Activated gamma-delta T cell (primary cell): ENCODE results near the gene TAAR5.
"Not testable (repeated sequence)": the region's sequence is repeated elsewhere in the genome, so short reads cannot be mapped to it uniquely, and the experiment has no call there.

Experiments used
- DNase-seq: peaks from one replicate; lab custom pipeline; 2025; lab: John Stamatoyannopoulos, UW

TAAR5 gene

DNA sequence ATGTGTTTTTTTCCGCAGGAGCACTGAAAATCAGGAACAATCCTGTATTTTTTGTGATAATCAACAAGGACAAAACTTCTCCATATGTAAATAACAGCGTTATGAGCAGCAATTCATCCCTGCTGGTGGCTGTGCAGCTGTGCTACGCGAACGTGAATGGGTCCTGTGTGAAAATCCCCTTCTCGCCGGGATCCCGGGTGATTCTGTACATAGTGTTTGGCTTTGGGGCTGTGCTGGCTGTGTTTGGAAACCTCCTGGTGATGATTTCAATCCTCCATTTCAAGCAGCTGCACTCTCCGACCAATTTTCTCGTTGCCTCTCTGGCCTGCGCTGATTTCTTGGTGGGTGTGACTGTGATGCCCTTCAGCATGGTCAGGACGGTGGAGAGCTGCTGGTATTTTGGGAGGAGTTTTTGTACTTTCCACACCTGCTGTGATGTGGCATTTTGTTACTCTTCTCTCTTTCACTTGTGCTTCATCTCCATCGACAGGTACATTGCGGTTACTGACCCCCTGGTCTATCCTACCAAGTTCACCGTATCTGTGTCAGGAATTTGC lies 19.2 kb downstream of the TAAR5 start, which contains the start of gene TAAR6:
Gene TAAR6, plus strand, starts transcription at position 102 of the 557 bp plus-strand sequence. Its CDS starts 0 bp downstream, at position 102.
- DNase-seq, result no peak

DNA sequence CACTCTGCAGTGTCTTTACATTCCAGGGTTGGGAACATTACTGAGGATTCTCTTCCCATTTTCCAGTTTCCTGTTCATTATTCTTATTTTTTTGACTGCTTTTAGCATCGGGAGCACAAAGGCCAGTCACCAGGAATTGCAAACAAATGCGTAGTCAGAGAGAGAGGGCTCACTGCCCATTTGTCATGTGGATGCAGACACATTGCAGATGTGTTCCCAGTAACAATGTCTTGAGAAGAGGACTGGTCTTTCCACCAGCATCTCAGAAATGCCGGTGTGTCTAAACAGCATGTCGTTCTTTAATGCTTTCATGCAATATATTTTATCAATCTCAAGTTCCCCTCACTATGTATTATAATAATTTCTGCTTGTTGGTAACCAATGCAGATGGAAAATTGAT lies 20.4 kb downstream of the TAAR5 start:
- no peak for DNase-seq

DNA sequence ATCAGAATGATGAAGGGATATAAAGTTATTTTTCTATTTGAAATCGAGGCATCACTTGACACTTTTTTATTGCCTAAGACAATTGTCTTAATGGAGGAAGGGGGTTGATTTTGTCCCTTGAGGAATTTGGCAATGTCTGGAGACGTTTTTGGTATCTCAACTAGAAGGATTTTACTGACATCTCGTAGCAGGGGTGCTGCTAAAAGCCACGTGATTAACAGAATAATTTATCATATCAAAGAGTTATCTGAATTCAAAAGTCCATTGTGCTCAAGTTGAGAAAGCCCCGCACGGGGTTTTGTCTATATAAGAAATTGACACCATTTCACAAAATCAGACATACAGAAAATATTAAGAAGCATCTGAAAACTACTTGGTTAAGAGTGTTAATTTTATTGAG lies 20.9 kb downstream of the TAAR5 start:
- no peak for DNase-seq

DNA sequence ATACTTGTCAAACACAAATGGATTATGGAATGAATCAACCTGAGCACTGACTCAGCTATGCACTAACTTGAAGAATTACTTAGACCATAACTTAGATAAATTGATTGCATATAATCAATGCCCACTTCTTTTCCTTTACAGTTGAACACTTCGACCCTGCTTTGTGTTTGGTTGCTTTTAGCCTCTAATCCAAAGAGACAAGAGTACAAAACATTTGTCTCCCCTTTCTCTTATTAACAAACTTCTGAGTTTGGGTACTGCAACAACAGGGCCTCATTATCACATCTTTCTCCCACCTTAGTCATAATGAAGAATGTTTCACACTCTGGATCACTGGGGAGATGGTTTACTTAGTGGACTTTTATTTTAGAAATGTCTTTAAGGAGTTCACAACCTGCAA lies 22.0 kb downstream of the TAAR5 start:
- no peak for DNase-seq

DNA sequence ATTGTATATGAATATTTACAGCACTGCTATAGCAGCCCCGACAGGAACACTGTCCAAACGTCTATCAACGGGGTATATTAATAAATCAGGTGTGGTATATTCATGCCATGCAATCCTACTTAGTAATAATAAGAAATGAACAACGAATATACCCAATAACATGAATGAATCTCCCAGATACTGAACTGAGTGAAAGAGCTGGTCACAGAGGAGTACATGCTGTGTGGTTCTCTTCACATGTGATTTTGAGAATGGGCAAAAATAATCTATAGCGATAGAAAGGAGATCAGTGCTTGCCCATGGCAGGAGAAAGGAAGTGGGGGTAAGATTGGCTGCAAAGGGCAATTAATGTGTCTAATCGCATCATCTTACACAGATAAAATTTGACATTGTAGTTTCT lies 23.1 kb downstream of the TAAR5 start:
- DNase-seq, result no peak

DNA sequence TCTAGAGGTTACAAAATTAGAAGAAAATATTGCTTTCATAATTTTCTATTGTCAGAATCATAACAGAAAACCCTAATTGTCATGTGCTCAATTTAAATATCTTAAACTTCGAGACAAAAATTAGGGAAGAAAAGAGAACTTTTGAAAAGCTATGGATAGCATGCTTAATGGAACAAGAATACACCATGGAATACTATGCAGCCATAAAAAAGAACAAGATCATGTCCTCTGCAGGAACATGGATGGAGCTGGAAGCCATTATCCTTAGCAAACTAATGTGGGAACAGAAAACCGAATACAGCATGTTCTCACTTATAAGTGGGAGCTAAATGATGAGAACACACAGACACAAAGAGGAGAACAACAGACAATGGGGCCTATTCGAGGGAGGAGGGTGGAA lies 29.5 kb downstream of the TAAR5 start:
- DNase-seq, result not testable (repeated sequence)

DNA sequence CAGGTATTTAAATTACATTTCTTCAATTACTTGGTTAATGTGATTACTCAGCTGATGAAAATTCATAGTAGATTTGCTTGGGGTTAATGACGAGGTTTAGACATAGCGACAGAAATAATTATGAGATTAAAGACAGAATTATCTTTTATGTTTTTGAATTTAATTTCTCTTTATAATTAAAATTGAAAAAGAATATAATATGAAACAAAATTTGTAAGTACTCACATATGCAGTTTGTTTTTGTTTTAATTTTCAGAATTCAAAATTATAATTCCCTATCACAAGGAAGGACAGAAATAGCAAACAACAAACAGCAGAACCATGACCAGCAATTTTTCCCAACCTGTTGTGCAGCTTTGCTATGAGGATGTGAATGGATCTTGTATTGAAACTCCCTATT lies 37.2 kb downstream of the TAAR5 start, which contains the start of gene TAAR8:
Gene TAAR8, plus strand, starts transcription at position 301 of the 400 bp plus-strand sequence. Its CDS starts 21 bp downstream, at position 322.
- DNase-seq, result no peak

DNA sequence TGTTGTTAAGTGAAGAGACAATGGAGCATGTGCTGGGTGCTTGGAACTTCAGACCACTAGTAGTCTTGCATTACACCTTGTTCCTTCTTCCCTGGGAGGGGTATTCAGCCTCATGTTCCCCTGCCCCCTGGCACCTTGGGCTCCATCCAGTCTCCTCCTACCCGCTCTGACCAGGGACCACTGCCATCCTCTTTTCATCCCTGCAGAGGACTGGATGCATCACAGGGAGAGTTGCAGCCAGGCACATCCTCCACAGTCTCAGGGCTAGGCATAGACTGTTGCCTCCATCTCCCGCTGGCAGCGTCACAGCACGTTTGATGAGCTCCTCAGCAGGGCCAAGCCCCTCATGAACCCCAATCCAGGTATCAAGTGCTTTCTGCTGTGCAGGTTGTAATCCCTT lies 38.3 kb downstream of the TAAR5 start:
- DNase-seq, result no peak

DNA sequence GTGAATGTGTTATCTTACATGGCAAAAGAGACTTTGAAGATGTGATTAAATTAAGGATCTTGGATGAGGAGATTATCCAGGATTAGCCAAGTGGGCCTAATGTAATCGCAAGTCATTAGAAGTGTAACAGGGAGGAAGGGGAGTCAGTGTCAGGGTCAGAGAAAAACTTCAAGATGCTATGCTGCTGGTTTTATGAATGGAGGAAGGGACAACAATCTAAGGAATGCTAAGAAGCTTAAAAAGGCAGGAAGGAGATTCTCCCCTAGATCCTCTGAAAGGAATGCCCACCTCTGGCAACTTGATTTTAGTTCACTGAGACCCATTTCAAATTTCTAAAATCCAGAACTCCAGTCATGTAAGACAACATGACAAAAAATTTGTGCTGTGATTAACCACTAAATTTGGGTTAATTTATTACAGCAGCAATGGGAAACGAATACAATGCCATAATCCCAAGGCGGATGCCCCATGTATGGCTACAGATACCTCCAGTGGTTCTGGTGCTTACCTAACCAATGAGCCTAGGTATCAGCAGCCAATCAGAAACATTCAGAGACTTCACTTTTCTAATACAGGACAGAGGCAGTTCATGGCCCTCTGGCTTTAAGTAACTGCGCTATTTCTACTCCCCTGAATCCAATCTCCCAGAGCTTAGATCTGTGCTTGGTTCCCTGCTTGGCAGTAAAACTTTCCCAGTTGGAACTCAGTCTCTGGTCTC lies 40.6 kb downstream of the TAAR5 start:
- DNase-seq, result no peak

DNA sequence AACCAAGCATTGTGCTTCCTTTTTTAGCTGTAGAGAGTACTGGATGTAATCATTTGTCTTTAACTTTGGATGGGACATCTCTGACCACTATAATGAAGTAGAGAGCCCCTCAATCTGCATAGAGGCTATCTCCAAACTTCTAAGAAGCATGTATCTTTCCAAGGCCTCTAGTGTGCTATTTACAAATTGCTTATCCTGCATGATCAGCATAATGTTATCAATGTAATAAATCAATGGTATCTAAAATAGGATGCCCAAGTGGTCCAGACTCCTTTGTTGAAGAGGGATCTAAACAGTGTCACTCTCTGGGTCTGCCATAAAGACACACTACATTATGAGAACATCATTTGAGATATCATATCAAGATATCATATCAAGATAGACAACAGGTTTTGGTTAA lies 44.7 kb downstream of the TAAR5 start:
- DNase-seq, result no peak
